Measurements from ENCODE around the gene HGF.

Gene HGF

DNA sequence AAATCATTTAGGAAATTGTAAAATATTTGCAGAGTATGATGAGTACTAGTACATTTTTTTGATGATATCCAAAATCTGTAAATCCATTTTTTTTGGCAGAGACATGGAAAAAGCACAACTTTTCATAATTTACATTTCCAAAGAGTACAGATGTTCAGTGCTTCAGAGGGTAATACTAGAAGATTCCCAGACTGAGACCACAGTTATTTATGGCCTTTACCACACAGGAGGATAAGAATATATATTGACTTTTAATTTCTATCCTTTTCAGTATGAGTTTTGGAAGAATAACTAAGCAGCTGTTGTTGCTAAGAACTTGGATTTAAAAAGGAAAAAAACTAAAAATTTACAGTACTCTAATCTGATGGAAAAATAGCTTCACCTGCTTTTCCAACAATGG is 61.9 kb downstream of the HGF start:
- Mint-ChIP-seq H3K36me3 (ENCODE audit: low read depth) (no peaks in the 10 kb centered on the region), H3K27me3 (ENCODE audit: low read depth) (peaks cover 3% of the 10 kb centered on the region), H3K4me1 (peaks cover 15% of the 10 kb centered on the region), H3K9me3 (no peaks in the 10 kb centered on the region), H3K27ac (peak overlapping the region in 1 of 3 experiments; percentile 86), H3K4me3 (no peak overlapping the region)
- TF ChIP-seq, protein P1, sequence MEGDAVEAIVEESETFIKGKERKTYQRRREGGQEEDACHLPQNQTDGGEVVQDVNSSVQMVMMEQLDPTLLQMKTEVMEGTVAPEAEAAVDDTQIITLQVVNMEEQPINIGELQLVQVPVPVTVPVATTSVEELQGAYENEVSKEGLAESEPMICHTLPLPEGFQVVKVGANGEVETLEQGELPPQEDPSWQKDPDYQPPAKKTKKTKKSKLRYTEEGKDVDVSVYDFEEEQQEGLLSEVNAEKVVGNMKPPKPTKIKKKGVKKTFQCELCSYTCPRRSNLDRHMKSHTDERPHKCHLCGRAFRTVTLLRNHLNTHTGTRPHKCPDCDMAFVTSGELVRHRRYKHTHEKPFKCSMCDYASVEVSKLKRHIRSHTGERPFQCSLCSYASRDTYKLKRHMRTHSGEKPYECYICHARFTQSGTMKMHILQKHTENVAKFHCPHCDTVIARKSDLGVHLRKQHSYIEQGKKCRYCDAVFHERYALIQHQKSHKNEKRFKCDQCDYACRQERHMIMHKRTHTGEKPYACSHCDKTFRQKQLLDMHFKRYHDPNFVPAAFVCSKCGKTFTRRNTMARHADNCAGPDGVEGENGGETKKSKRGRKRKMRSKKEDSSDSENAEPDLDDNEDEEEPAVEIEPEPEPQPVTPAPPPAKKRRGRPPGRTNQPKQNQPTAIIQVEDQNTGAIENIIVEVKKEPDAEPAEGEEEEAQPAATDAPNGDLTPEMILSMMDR (IDR thresholded peaks at IDR 0.05; ENCODE audit: unreplicated experiment in 3 of 3): no peak

DNA sequence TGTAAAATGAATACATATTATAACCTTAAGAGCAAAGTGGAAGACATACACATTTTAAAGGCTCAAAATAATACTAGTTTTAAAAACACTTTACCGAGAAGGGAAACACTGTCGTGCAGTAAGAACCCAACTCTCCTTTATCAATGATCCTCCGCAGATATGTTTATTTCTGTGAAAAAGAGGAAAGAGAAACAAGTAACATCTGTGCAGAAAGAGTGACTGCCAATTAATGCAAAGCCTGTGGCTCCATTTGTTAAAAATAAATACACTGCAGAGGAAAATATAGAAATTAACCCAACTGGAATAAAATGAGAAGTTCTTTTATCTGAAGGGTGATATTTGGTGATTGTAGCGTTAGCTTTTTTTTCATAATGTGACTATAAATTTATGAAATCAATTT is 62.7 kb downstream of the HGF start:
- TF ChIP-seq, protein P1 (IDR thresholded peaks at IDR 0.05; ENCODE audit: unreplicated experiment in 3 of 3): no peak
- peaks cover 3% of the 10 kb centered on the region for H3K27me3 Mint-ChIP-seq (ENCODE audit: low read depth)

DNA sequence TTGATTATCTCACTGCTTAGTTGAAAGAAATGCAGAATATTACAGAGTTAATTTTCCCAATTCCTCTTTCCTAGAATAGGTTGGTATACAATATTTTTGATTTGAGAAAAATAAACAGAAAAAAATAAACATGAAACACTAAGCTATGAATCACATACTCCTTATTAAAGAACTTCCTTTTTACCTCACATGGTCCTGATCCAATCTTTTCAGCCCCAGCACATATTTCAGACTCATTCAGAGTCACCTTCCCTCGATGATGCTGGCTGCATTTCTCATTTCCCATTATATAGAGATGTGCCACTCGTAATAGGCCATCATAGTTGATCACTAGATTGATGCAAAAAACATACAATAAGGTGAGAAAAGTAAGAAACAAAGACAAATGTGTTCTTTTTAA is 64.6 kb downstream of the HGF start:
- Mint-ChIP-seq H3K36me3 (ENCODE audit: low read depth) (no peaks in the 10 kb centered on the region), H3K9me3 (no peaks in the 10 kb centered on the region)

More for the DNA sequence above, 62.7 kb downstream of the HGF start:
- no peak overlapping the region for H3K4me3 Mint-ChIP-seq
- H3K4me1 Mint-ChIP-seq: peaks cover 15% of the 10 kb centered on the region
- no peaks in the 10 kb centered on the region for H3K9me3 Mint-ChIP-seq
- no peaks in the 10 kb centered on the region for H3K36me3 Mint-ChIP-seq (ENCODE audit: low read depth)
- H3K27ac Mint-ChIP-seq: peak overlapping the region in 1 of 3 experiments; percentile 86

DNA sequence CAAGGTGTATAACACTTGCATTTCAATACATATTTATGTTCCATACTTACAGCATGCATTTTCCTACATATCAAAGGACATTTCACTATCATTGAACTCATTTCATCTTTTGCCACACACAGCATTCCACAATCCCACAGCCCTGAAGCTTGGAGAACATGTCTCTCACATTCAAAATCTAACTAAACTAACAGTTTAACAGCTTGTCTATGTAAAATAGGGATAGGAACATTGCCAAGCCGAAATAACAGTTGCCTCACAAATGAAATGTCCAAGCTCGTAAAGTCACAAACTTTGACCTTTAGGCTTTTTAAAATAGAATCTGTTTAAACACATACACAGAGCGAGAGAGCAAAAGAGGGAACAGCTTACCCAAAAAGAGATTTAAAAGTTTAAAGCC is 65.3 kb downstream of the HGF start:
- no peaks in the 10 kb centered on the region for H3K9me3 Mint-ChIP-seq
- H3K4me1 Mint-ChIP-seq: peaks cover 15% of the 10 kb centered on the region
- no peaks in the 10 kb centered on the region for H3K36me3 Mint-ChIP-seq (ENCODE audit: low read depth)
- TF ChIP-seq, protein P1 (IDR thresholded peaks at IDR 0.05; ENCODE audit: unreplicated experiment in 3 of 3): no peak
- H3K4me3 Mint-ChIP-seq: no peak overlapping the region
- H3K27me3 Mint-ChIP-seq (ENCODE audit: low read depth): no peaks in the 10 kb centered on the region
- H3K27ac Mint-ChIP-seq: no peak overlapping the region

More for the DNA sequence above, 64.6 kb downstream of the HGF start:
- H3K4me1 Mint-ChIP-seq: peaks cover 15% of the 10 kb centered on the region
- no peak overlapping the region for H3K27ac Mint-ChIP-seq
- no peaks in the 10 kb centered on the region for H3K27me3 Mint-ChIP-seq (ENCODE audit: low read depth)
- TF ChIP-seq, protein P1 (IDR thresholded peaks at IDR 0.05; ENCODE audit: unreplicated experiment in 3 of 3): no peak
- no peak overlapping the region for H3K4me3 Mint-ChIP-seq

DNA sequence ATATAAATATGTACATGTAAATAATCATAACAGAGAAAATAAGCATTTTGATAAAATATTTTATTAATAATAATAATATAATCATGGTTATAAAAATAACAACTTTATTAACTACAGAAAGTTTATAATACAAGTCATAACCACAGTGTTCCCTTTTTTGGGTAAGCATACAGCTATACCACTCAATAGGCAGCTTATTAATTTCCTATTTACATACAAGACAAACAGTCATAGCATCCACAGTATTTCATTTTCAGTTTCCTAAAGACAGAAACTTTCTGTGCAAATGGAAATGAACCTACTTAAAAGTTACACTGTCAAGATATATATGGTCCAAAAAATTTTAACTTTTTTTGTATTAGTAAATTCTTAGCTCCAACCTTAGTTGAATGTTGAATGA is 70.9 kb downstream of the HGF start:
- Mint-ChIP-seq H3K4me3 (no peak overlapping the region), H3K27me3 (ENCODE audit: low read depth) (no peaks in the 10 kb centered on the region), H3K4me1 (no peaks in the 10 kb centered on the region), H3K36me3 (ENCODE audit: low read depth) (no peaks in the 10 kb centered on the region), H3K9me3 (no peaks in the 10 kb centered on the region), H3K27ac (no peak overlapping the region)
- TF ChIP-seq, protein P1 (IDR thresholded peaks at IDR 0.05; ENCODE audit: unreplicated experiment in 3 of 3): no peak

DNA sequence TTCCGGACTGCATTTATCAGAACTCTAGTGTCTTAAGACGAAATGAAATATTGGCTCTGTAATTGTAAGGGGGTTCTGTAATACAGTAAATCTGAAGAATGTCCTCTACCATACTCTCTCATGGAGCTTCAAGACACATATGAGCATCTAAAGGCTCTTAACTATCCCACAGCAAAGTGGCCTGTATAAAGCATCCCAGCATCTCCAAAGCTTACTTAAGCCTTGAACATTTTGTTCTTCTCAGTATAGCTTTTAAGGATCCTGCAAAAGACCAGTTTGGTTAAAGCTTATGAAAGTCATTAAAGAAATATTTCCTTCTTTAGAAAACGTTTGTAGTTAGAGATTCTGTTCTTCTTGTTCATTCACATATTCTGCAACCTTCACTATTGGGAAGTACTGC is 75.1 kb downstream of the HGF start:
- no peaks in the 10 kb centered on the region for H3K27me3 Mint-ChIP-seq (ENCODE audit: low read depth)
- H3K4me1 Mint-ChIP-seq: peaks cover 14% of the 10 kb centered on the region
- no peaks in the 10 kb centered on the region for H3K36me3 Mint-ChIP-seq (ENCODE audit: low read depth)
- TF ChIP-seq, protein P1 (IDR thresholded peaks at IDR 0.05; ENCODE audit: unreplicated experiment in 3 of 3): no peak
- no peak overlapping the region for H3K4me3 Mint-ChIP-seq
- no peak overlapping the region for H3K27ac Mint-ChIP-seq
- no peaks in the 10 kb centered on the region for H3K9me3 Mint-ChIP-seq
